ENCODE results near the gene RHBDF2.

RHBDF2 gene

DNA sequence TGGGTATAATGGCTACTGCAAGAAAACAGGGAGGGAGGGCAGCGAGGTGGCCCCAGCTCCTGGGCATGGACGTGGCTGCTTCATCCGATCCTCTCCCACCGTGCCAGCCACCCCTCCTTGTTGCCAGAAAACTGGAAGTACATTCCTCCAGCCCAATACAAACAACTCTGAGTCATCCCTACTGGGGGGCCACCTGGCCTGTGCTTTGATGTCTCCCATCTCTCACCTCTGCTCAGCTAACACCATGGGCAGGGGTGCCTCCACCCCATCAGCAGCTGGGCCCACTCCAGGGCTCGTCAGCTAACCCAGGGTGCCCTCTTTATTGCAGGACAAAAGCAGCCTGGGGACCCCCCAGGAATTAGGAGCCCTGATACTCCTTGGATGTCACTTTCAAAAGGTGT, 2.0 kb downstream of the RHBDF2 start:
- DNase-seq = no peak

DNA sequence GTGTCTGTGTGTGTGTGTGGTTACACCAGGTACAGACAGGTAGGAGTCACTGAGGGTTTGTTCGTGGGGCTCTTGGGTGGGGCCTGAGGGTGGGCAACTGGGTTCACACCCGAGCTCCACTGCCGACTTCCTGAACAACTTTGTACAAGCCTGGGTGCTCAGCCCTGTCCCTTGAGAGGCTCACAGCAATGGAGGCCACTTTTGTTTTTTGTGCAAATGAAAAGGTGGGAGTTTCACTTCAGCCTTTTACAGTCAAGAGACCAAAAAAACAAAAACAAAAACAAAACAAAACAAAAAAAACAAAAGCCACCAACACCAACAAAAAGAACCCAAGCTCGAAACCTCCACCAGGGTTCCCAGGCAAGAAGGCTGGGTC, 2.4 kb downstream of the RHBDF2 start:
- no peak for DNase-seq

DNA sequence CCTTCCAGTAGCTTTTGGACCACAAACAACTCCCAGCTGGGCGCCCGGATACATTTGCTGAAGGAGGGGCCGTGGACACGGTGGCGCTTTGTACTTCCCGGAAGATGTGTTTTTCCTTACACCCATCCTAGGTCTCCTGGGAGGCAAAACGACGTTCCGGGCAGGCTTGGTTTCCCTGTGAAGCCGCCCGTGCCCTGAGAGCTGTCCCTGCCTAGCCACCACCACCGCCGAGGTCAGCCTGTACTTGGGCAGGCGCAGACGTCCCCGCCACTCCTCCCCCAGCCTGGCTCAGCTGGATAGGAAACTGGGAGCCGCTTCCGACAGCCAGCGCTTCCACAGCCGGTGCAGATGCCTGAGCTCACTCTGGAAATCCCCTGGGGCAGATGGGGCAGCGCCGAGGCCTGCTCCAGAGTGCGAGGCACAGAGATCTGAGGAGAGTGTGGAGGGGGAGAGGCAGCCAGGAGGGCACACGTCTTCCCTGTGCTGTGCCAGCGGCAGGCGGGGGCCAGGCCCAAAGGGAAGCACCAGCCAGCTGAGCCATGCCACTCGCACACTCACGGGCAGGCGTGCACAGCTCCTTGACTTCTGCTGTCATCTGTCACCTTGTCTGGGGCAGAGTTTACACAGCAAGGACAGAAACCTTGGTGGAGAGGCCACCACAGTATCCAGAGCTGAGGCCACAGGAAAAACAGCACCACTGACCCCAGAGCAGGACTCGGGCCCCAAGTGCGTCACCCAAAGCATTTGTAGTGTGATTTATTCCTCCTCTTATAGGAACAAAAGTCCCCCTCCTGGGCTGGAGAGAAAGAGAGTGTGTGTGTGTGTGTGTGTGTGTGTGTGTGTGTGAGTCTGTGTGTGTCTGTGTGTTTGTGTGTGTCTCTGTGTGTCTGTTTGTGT, 3.0 kb downstream of the RHBDF2 start:
- DNase-seq = peak; percentile 74

DNA sequence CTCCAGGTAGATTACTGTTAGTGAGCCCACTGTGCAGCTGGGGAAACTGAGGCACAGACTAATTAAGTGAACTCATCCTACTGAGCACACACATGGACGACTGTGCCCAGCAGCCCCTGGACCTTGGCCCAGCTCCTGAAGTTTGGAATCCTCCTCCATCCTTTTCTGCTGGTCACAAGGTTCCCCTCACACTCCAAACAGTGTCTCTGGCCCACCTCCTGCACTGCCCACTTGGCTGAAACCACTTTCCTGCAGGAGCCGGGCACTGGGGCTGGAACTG, 3.6 kb downstream of the RHBDF2 start:
- DNase-seq = no peak

DNA sequence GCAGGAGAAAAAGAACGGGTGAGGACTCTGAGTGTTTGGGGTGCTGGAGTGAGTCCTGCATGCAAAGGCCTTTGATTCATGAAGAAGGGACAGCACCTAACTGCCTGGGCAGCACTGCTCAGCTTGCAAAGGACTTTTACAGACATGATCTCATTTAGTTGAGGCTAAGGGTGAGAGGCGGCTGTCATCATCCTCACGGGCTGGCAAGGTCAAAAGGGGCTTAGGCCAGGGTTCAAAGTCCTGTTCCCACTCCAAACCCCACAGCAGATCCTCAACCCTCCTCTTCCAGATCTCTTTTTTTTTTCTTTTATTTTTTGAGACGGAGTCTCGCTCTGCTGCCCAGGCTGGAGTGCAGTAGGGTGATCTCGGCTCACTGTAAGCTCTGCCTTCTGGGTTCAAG, 4.8 kb downstream of the RHBDF2 start:
- no peak for DNase-seq

DNA sequence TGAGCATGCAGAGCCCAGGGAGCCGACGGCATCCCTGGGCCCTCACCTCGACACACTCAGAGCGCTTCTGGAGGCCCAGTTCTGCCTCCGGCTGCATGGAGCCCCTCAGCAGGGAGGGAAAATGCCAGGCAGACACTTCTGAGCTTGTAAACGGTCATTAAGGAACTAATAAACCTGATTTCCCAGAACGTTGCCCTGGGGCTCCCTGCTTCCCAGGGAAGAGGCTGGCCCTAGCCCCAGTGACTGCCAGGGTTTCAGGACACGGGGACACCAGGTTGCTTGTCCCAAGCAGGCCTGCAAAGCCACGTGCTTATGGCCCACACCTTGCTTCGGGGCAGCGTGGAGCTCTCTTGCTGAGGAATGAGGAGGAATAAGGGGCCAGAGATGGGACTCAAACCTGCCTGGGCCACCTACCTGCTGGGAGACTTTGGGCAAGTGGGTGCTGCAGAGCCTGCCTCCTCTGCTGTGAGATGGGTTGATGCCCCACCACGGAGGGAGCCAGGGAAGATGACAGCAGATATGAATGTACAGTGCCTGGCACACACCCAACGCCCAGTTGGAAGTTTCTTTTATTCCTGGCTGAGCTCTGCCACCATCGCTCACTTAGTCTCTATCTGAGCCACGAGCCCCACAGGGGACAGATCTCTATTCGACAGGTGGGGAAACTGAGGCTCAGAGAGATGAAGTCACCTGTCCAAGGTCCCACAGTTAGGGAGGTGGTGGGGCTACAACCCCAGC, 5.4 kb downstream of the RHBDF2 start:
- no peak for DNase-seq

DNA sequence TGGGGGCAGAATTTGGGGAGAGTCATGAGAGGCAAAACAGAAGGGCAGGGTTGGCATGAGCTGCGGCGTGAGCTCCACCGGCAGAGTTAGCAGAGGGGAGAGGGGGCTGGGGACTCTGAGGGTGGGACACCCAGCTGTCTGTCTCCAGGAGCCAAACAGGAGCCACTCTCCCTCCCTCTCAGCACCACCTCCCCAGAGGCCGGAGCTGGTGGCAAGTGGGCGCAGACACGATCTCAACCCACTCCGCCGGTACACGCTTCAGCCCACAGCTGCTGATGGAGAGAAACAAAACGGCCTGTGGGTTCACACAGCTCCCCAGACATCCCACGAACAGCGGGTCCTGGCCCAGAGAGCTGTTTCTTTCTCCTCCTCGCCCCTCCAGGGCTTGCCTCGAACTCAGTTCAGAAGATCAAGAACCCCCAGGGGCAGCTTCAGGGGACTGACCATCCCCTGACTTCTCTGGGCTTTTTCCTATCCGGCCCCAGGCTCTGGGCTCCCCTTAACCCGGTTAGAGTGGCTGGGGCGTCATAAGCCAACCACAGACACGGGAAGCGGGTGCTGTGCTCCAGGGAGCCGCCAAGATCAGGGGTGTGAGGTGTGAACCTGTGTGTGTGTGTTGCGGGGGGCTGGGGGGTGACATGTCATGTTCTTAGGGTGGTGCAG, 7.6 kb downstream of the RHBDF2 start:
- DNase-seq = no peak

DNA sequence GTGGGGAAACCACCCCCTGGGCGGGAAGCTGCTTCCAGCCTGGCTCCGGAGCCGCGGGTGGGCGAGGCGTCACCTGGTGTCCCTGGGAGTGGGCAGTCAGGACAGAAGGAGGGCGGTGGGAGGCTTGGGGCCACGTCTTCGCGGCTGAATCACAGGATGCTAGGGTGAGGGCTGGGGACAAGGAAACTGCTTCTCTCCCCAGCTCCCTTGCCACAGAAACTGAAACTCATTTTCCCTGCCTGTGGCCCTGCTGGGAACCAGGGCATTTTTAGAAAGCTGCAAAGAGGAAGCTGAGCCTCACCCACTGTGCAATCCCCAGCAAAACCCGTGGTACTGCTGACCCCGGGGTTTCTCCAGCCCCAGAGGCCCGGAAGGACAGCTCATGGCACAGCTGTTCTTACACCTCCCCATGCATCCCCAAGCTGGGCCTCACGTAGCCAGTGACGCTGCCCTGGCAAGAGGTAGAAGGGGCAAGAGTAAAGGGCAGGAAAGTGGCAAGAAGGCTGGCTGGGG, 8.2 kb downstream of the RHBDF2 start:
- DNase-seq = no peak

DNA sequence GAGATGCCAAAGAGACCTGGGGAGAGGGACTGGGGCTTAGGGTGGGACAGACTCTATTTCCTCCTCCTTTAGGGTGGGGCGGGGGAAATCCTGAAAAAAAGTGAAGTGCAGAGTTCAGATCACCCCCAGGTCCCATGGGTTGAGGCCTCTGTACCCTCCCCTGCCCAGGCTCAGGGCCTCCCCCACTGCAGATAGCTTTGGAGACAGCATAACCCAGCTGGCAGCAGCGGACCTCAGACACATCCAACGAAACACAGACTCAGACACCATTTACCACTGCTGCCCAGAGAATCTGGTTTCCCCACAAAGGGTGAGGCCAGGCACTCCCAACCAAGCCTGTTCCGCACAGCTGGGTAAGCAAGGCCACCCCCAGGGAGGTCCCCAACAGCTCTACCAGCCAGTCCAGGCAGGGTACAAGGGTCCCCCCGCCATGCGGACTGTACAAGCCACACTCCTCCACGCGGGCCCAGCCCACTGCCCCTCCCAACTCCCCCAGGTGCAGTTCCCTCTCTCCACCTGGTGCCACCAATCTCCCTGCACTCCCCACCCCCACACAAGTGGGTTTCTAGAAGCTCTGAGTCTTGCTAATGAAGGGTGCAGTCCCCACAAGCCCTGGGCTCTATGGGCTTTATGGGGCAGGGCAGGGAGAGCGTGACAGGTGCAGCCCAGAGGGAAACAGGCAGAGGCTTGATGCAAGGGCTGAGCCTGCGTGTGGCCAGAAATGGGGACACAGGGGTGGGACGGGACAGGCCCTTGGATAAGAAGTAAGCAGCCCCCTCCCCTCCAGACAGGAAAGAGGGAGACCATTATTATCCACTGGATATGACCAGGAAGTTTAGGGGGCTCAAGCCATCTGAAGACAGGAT, 8.9 kb downstream of the RHBDF2 start:
- DNase-seq = no peak

DNA sequence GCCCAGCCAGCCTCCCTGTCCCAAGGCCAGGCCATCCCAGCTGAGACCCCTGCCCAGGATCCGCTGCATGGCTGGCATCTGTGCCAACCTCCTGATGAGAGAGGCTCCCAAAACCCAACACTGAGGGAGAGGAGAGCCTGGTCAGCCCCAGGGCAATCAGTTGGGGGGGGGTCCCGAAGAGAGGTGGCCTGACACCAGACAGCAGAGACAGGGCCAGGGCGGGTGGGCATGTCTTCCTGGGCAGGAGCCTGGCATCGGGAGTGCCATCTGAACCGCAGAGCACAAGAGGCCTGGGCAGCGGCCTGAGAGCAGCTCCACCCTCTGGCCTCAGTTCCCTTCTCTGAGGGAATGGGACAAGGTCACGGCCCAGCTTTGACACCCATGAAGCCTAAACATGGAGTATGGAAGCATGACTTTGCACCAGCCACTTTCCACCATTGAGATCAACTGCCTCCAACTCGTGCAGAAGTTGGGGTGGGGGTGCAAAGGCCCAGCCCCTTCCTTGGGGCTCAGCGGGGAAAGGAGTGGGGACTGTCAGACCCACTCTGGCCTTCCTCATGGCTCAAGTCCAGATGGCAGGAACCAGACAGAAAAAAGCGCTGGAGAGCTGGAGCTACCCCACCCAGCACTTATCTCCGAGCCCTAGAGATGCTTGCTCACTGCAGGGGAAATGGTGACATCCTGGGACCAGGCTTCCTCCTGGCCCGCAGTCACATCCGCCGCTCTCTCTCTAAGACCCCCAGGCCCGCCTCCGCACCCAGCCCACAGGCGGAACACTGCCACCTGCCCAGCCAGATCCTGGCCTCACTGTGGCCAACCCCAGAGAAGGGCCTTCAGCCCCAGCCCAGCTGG, 9.7 kb downstream of the RHBDF2 start:
- DNase-seq = no peak

DNA sequence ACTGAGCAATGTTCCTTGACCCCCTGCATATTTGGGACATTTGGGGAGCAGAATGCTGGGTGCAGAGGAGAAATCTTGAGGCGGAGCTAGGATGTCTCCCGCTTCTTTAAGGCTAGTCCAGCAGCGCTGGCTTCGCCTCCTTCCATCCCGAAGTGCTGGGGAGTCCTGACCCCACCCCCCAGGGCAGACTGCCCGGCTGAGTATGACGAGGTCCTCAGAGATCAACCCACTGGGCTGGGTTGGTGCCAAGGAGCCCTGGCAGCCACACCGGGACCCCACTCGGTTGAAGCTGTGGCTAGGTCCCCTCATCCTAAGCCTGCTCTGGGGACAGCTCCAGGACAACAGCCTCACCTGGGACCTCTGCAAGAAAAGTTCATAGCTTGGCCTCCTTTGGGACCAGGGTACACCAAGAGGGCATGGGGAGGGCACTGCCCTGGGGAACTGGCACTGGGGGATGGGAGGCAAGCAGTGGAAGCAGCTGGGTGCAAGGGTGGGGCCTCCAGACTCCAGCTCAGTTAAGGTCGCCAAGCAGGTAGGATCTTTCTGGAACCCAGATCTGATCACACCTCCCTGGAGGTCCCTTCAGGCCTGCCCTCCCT, 11.0 kb downstream of the RHBDF2 start:
- no peak for DNase-seq

DNA sequence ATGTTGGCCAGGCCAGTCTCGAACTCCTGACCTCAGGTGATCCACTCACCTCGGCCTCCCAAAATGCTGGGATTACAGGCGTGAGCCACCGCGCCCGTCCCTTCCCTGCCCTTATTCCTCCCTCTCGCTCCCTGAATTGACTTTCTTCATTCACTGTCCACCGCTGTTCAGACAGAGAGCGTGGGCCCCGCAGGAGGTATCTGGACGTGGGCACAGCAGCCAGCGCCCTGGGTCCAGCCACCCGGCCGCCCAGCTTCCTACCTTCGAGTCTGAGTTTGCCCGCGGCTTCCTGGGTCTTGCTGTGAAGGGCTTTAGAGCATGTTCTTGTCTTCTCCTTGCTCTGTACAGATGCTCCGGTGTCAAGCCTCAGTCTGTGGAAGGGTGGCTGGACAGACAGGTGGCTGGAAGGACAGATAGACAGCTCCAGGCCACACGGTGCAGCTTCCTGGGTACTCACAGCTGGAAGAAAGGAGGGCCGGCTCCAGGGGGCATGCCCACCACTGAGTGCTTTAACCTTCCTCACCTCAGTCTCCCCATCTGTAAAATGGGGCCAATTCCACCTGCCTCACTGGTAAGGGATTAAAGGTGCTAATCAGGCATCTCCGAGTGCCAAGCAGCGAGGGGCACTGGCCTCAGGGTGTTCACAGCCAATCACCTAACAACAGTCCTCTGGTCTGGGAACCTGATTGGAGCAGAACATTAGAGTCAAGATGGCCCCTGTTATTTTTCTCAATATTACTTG, 13.6 kb downstream of the RHBDF2 start:
- no peak for DNase-seq

DNA sequence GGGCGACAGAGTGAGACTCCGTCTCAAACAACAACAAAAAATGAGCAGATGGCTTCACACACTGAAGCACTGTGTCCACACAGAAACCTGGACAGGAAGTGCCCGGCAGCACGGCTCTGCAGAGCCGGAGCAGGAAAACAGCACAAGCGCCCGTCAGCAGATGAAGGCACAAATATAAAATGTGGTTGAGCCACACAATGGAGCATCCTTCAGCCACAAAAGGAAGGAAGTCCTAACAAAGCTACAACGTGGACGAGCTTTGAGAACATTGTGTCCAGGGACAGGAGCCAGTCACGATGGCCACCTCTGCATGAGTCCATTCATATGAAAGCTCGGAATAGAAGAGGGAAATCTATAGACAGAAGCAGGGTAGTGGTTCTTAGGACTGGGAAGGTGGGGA, 15.7 kb downstream of the RHBDF2 start:
- no peak for DNase-seq

DNA sequence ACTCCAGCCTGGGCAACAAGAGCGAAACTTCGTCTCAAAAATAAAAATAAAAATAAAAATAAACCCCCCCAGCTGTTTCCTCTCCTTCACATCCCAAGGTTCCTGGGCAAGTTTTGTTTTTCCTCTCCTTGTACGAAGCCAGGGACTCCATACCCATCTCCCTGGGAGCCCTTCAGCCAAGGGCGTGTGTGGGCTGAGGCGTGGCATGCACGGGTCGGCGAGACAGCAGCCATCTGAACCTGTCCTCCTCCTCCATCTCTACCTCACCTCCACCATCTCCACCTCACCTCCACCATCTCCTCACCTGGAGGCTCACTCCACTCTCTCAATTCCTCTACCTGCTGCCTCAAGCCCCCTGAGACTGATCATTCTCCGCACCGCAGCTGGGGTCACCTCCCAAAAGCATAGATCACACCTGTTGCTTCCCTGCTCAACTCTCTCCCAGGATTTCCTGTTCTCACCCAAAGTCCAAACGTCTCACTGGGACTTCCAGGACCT, 16.9 kb downstream of the RHBDF2 start:
- no peak for DNase-seq

DNA sequence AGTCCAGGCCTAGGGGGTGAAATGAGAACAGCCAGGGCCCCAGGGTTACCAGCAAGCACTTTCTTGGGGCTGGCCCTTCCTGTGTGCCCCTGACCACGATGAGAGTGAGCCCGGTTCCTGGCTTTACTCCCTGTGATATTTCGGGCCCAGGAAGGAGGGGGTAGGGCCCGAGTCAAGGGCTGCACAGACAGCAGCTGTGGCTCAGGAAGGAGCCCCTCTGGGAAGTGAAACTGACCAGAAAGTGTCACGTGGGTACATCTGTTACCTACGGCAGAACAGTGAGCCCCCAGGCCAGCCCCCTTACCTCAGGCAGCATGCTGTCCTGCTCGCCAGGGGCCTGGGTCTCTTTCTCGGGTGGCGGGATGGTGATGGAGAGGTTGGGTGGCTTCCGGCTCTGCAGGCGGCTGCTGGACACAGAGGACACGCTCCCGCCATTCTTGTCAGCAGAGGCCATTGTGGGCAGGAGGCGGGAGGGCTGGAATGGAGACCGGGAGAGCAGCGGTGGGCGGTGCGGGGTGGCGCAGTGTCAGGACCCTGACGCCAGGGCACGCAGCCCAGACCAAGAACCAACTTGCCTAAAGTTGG, 20.1 kb downstream of the RHBDF2 start:
- no peak for DNase-seq

DNA sequence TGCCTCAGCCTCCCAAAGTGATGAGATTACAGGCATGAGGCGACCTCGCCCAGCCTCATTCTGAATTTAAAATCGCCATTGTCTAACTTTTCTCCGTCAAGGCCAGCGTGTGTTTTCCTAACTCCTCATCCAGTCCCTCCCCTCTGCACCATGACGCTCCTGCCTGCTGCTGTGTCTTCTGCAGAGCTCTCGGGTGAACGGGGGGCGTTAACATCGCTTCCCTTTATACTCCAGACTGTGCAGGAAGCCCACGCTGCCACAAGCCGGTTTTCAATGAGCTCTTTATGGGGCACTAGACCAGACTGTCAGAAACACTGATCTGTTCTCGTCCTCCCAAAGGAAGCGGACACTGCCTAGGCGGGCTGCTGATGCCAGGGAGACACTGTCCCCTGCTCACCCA, 20.6 kb downstream of the RHBDF2 start:
- no peak for DNase-seq

DNA sequence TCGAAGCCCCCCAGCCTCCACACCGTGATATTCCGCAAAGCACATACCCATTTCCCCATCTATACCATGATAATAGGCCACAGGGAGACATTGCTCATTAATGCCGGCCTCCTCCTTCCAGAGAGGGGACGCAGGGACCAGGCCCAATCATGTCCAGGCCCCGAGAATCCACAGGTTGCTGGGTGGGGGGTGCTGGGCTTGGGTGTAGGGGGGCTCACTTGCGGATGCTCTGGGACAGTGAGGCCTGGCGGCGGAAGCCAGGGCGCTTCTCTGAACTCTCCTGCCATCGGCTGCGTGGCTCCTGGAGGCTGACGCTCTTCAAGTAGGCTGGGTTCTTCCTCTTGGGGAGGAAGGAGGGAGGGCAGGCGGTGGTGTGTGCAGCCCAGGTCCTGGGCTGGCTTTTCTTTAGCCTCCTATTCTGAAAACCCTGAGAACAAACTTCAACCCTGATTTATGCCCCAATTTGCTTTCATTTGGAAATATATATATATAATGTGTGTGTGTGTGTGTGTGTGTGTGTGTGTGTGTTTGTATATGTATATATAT, 21.6 kb downstream of the RHBDF2 start:
- DNase-seq = no peak

DNA sequence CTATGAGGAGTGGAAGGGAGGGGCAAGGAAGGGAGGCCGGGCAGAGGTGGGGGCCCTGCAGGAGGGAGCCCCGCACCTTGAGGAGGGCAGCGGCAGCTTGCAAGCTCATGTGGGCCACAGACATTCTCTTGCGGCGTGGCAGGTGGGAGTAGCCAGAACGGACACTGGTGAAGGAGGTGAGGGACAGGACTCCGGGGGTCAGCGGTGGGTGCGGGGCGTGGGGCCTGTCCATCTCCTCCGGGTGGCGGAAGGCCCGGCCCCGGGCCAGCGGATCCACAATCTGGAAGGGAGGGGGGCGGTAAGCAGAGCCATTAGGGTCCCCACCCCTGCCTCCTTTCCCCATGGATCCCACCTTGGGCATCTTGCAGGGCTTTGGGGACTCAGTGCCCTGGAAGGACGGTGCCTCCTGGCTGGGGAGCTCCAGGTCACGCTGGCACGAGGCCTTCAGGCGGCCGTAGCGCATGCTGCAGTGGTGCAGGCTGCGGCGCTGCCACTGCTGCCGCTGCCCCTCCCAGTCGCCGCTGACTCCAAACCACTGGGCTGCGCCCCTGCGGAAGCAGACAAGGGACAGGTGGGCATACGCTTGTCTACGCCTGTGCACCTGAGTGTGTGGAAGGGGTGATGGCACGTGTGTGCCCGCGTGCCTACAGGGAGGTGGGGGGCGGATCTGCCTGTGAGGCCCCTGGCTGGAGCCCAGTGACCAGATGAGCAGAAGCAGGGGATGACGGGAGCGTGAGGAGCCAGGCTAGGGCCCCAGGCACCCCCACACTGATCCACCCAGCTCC, 22.3 kb downstream of the RHBDF2 start:
- no peak for DNase-seq

DNA sequence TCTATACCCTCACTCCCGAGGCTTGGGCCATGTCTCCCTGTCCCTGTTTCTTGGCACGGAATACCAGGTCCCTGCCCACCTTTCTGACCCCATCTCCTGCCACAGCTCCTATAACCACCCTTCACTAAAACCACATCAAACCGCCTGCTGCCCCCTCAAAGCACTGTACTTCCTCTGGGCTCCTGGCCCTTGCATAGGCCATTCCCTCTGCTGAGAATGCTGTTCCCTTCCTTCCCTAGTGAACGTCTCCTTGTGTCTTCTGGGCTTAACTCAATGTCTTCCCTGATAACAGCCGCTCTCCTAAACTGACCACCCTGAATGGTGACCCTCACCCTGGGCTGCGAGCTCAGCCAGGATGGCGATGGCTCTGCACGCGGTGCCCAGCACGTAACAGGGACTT, 23.1 kb downstream of the RHBDF2 start:
- no peak for DNase-seq
